HepG2 (cell line): ENCODE data around the gene APOBEC3C. TPM values are rescaled to one million over a fixed set of nuclear protein-coding genes. Genes with fewer than 3 reads are reported as not detected.

Experiments used
- ATAC-seq: fragments of 200-7000 bp; cut with Tn5 transposase; 3 replicates; pipeline ENCODE4 v1.9.1; 2020; ENCODE audit warnings: mild to moderate bottlenecking, moderate library complexity
- BruUV-seq: library from RNA; stranded (reverse); fragments of 400-500 nt; replicated peaks from 2 replicates; lab custom pipeline; 2021; lab: Mats Ljungman, UMichigan
- CTCF ChIA-PET: fragments of 300-600 bp; formaldehyde crosslinking; extraction: SDS; loops from one replicate; lab custom pipeline; 2021; ENCODE audit warnings: low total read pairs, inconsistent platforms, low intra/inter-chr PET ratio; lab: Yijun Ruan, JAX
- POLR2A ChIA-PET: fragments of 350-600 bp; sonication (Branson Sonifier 250); formaldehyde crosslinking; loops from one replicate; lab custom pipeline; 2020; ENCODE audit warnings: antibody characterized with exemption, inconsistent platforms; lab: Yijun Ruan, JAX
- DNase-seq: peaks from one replicate; pipeline ENCODE4 v3.0.0-alpha.2; 2015; ENCODE audit warnings: low spot score
- FAIRE-seq: peaks from 3 replicates; lab custom pipeline; 2011; peaks lifted over from hg19 to GRCh38; lab: Jason Lieb, UNC
- H2AFZ ChIP-seq: one replicate; pipeline ENCODE4 v1.6.1; 2011; ENCODE audit warnings: low read length, inconsistent platforms
- H3K27ac ChIP-seq: fragments of 300-600 bp; 3 replicates; pipeline ENCODE4 v1.8.0; 2011; ENCODE audit warnings: mixed run types, mild to moderate bottlenecking, mixed read lengths, low read length, inconsistent platforms; ENCODE audit not compliant: insufficient read depth; ENCODE audit errors: extremely low read length
- H3K27me3 ChIP-seq, 2 experiments: fragments of 200-600 bp in 1 of 2; 2 replicates in 1 of 2; 3 replicates in 1 of 2; pipeline versions ENCODE4 v1.6.0 to v1.8.0; 2011; ENCODE audit warnings: low read length in 2 of 2, mild to moderate bottlenecking in 2 of 2, moderate library complexity in 2 of 2, inconsistent platforms in 1 of 2; ENCODE audit not compliant: insufficient read depth in 2 of 2, control insufficient read depth in 1 of 2
- H3K36me3 ChIP-seq, 2 experiments: fragments of 200-600 bp in 1 of 2; replicated peaks in 1 of 2; 2 replicates in 1 of 2; 3 replicates in 1 of 2; pipeline versions ENCODE4 v1.5.1 to v1.8.0; 2011; ENCODE audit warnings: low read length in 2 of 2, inconsistent platforms in 1 of 2; ENCODE audit not compliant: insufficient read depth in 2 of 2, control insufficient read depth in 1 of 2
- H3K4me1 ChIP-seq: 2 replicates; pipeline ENCODE4 v1.5.1; 2012; ENCODE audit warnings: low read length, inconsistent platforms; ENCODE audit not compliant: insufficient read depth
- H3K4me2 ChIP-seq: 2 replicates; pipeline ENCODE4 v1.6.0; 2011; ENCODE audit warnings: low read depth, low read length, inconsistent platforms
- H3K4me3 ChIP-seq, 3 experiments: fragments of 200-600 bp in 1 of 3; sonication (generic), shearing (Covaris generic) in 1 of 3; replicated peaks in 1 of 3; 2 replicates each; pipeline ENCODE4 v1.5.1; 2011 to 2016; ENCODE audit warnings: low read length in 3 of 3, inconsistent platforms in 2 of 3, low read depth in 2 of 3, mild to moderate bottlenecking in 2 of 3, control low read depth in 1 of 3, mixed read lengths in 1 of 3; ENCODE audit not compliant: insufficient read depth in 1 of 3
- H3K79me2 ChIP-seq: one replicate; pipeline ENCODE4 v1.6.1; 2011; ENCODE audit warnings: low read length, inconsistent platforms; ENCODE audit not compliant: insufficient read depth
- H3K9ac ChIP-seq: 2 replicates; pipeline ENCODE4 v1.6.0; 2011; ENCODE audit warnings: mild to moderate bottlenecking, low read depth, low read length, inconsistent platforms; ENCODE audit not compliant: insufficient read depth
- H3K9me3 ChIP-seq: 2 replicates; pipeline ENCODE4 v1.5.1; 2012; ENCODE audit warnings: mild to moderate bottlenecking, low read length
- H4K20me1 ChIP-seq: 2 replicates; pipeline ENCODE4 v1.6.0; 2011; ENCODE audit warnings: inconsistent platforms, mild to moderate bottlenecking, low read length, moderate library complexity; ENCODE audit not compliant: insufficient read depth
- GABPA ChIP-seq, 2 experiments: IDR thresholded peaks; 2 replicates each; pipeline ENCODE4 v1.6.1; 2011 to 2016; ENCODE audit warnings: low read depth in 2 of 2, low read length in 1 of 2, missing biosample characterization in 1 of 2, missing genetic modification characterization in 1 of 2
- HNRNPLL ChIP-seq: fragments of 200-400 bp; formaldehyde crosslinking; IDR thresholded peaks from 2 replicates; pipeline ENCODE4 v1.6.1; 2017; ENCODE audit warnings: mild to moderate bottlenecking, low read depth, low read length; ENCODE audit not compliant: poor library complexity, severe bottlenecking
- HNRNPUL1 ChIP-seq: fragments of 200-400 bp; formaldehyde crosslinking; IDR thresholded peaks from 2 replicates; pipeline ENCODE4 v1.6.1; 2017; ENCODE audit warnings: low read depth, mild to moderate bottlenecking, low read length, moderate library complexity
- MED1 ChIP-seq: sonication (generic); formaldehyde crosslinking; IDR thresholded peaks from 2 replicates; pipeline ENCODE4 v1.4.0; 2020; ENCODE audit warnings: missing genetic modification reagents
- POLR2AphosphoS2 ChIP-seq: IDR thresholded peaks from 2 replicates; pipeline ENCODE4 v1.6.1; 2011; ENCODE audit warnings: low read depth, low read length, improper control_type of control experiment
- RBFOX2 ChIP-seq: fragments of 200-400 bp; formaldehyde crosslinking; IDR thresholded peaks from 2 replicates; pipeline ENCODE4 v1.6.1; 2017; ENCODE audit warnings: low read depth, mild to moderate bottlenecking, low read length
- RCOR2 ChIP-seq: IDR thresholded peaks from 2 replicates; pipeline ENCODE4 v1.6.1; 2016; ENCODE audit warnings: missing biosample characterization, missing genetic modification reagents
- SRSF4 ChIP-seq: fragments of 200-400 bp; formaldehyde crosslinking; IDR thresholded peaks from one replicate; pipeline ENCODE4 v1.6.1; 2018; ENCODE audit warnings: mild to moderate bottlenecking, low read depth, low read length, moderate library complexity; ENCODE audit not compliant: poor library complexity, severe bottlenecking
- ZNF260 ChIP-seq: sonication (generic); formaldehyde crosslinking; IDR thresholded peaks from 2 replicates; pipeline ENCODE4 v1.4.0; 2020; ENCODE audit warnings: missing genetic modification reagents, low read depth, mild to moderate bottlenecking, borderline replicate concordance
- ZNF816 ChIP-seq: sonication (generic); formaldehyde crosslinking; IDR thresholded peaks from 2 replicates; pipeline ENCODE4 v1.8.0; 2022; ENCODE audit warnings: missing genetic modification reagents, mild to moderate bottlenecking, borderline replicate concordance
- WGBS: methylation state at CpG from one replicate; pipeline ENCODE4 v1.1.6; 2017; ENCODE audit warnings: low lambda C conversion rate; 5-methylcytosine and 5-hydroxymethylcytosine counted together
- in situ Hi-C: cut with HindIII; loops from 2 replicates; pipeline ENCODE4 v1.10.0; 2017; ENCODE audit warnings: low pct_unique_long_range_greater_than_20kb; ENCODE audit not compliant: extremely low pct_ligation_motif_present
- intact Hi-C: fragments of 100-400 bp; cut with micrococcal nuclease; formaldehyde crosslinking; loops from one replicate; pipeline ENCODE4 v1.10.0; 2022; ENCODE audit not compliant: unreplicated experiment
- polyA plus RNA-seq, 8 experiments: library from polyadenylated mRNA; depleted of rRNA in 3 of 8; stranded (reverse) in 7 of 8; unstranded in 1 of 8; fragments of >200 nt; fragmentation: Illumina TruSeq in 4 of 8; extraction: Trizol in 4 of 8; gene quantifications; 2 replicates each; pipeline versions ENCODE4 v1.2.1 to v1.2.3, GENCODE V29; 2011 to 2016; ENCODE audit warnings: low read depth in 4 of 8, missing spikeins in 1 of 8, mixed read lengths in 1 of 8; ENCODE audit not compliant: insufficient read depth in 1 of 8
- total RNA-seq, 5 experiments: library from RNA; depleted of rRNA; stranded (reverse); fragments of >200 nt; fragmentation: Illumina TruSeq; extraction: Trizol; gene quantifications; 2 replicates each; pipeline ENCODE4 v1.2.3, GENCODE V29; 2016; ENCODE audit warnings: low read depth in 1 of 5
- TF ChIP-seq, protein P1 (sequence below): sonication (generic); formaldehyde crosslinking; conservative IDR thresholded peaks from 2 replicates; pipeline ENCODE4 v1.5.0; 2020; ENCODE audit warnings: missing genetic modification reagents
- TF ChIP-seq, protein P2 (sequence below): sonication (generic); formaldehyde crosslinking; IDR thresholded peaks from 2 replicates; pipeline ENCODE4 v1.4.0; 2020; ENCODE audit warnings: low read depth, mild to moderate bottlenecking, missing genetic modification reagents

The APOBEC3C gene
- total and polyA plus RNA-seq, 2 of the 13 experiments (the other 11 are each of a cell fraction or from before 2014, with no cell fraction given) = 8.9 to 27.6 TPM

DNA sequence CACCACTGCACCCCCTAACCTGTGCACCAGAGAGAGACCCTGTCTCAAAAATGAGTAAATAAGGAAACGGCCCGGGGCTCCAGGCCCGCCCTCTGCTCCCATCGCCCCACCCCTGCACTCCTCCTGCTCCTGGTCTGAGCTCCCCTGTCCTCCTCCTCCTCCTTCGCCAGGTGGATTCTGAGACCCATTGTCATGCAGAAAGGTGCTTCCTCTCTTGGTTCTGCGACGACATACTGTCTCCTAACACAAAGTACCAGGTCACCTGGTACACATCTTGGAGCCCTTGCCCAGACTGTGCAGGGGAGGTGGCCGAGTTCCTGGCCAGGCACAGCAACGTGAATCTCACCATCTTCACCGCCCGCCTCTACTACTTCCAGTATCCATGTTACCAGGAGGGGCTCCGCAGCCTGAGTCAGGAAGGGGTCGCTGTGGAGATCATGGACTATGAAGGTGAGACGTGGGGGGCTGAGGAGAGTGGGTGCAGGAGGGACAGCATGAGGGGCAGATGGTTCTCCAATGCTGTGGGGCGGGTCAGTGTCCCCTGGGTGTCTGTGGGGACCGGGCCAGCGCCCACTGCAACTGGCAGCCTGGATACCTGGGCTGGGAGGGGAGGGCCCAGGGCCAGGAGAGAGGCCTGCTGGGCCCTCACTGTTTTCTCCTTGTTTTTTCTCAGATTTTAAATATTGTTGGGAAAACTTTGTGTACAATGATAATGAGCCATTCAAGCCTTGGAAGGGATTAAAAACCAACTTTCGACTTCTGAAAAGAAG, 3.7 kb downstream of the APOBEC3C start:
- no TSS peak for BruUV-seq
- intact Hi-C loops = no loop called here
- peaks cover 42% of the 10 kb centered on the region for H3K4me1 ChIP-seq
- WGBS = 95% methylated on average over 18 of the region's 18 CpGs
- ChIA-PET POLR2A (no interaction called here), CTCF (no interaction called here)
- FAIRE-seq (no peak), ATAC-seq (no peak), DNase-seq (no peak)
- H3K79me2 ChIP-seq = no peaks in the 10 kb centered on the region
- H3K4me3 ChIP-seq = no peak overlapping the region
- no peaks in the 10 kb centered on the region for H4K20me1 ChIP-seq
- no peak overlapping the region for H3K27ac ChIP-seq
- no peak overlapping the region for H2AFZ ChIP-seq
- H3K9ac ChIP-seq = no peak overlapping the region
- no peaks in the 10 kb centered on the region for H3K9me3 ChIP-seq
- no peak overlapping the region for H3K4me2 ChIP-seq
- in situ Hi-C loops = no loop called here
- H3K27me3 ChIP-seq = no peaks in the 10 kb centered on the region; a peak in 2 of 5 replicates
- H3K36me3 ChIP-seq = no peaks in the 10 kb centered on the region
- no peak for TF ChIP-seq MED1 (CRISPR knock-in tag)
- TF ChIP-seq HNRNPUL1 = no peak
- TF ChIP-seq ZNF260 (CRISPR knock-in tag) = no peak
- TF ChIP-seq ZNF816 (CRISPR knock-in tag) = no peak
- no peak for TF ChIP-seq SRSF4
- TF ChIP-seq HNRNPLL = no peak
- TF ChIP-seq RBFOX2 = no peak
- TF ChIP-seq, protein P1, sequence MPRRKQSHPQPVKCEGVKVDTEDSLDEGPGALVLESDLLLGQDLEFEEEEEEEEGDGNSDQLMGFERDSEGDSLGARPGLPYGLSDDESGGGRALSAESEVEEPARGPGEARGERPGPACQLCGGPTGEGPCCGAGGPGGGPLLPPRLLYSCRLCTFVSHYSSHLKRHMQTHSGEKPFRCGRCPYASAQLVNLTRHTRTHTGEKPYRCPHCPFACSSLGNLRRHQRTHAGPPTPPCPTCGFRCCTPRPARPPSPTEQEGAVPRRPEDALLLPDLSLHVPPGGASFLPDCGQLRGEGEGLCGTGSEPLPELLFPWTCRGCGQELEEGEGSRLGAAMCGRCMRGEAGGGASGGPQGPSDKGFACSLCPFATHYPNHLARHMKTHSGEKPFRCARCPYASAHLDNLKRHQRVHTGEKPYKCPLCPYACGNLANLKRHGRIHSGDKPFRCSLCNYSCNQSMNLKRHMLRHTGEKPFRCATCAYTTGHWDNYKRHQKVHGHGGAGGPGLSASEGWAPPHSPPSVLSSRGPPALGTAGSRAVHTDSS (CRISPR knock-in tag) = no peak
- TF ChIP-seq POLR2AphosphoS2 = no peak
- TF ChIP-seq GABPA (IDR thresholded peaks at IDR 0.05; ENCODE audit: low read depth, low read length) = no peak
- no peak for TF ChIP-seq GABPA (CRISPR knock-in tag; IDR thresholded peaks at IDR 0.05; ENCODE audit: low read depth)
- TF ChIP-seq, protein P2, sequence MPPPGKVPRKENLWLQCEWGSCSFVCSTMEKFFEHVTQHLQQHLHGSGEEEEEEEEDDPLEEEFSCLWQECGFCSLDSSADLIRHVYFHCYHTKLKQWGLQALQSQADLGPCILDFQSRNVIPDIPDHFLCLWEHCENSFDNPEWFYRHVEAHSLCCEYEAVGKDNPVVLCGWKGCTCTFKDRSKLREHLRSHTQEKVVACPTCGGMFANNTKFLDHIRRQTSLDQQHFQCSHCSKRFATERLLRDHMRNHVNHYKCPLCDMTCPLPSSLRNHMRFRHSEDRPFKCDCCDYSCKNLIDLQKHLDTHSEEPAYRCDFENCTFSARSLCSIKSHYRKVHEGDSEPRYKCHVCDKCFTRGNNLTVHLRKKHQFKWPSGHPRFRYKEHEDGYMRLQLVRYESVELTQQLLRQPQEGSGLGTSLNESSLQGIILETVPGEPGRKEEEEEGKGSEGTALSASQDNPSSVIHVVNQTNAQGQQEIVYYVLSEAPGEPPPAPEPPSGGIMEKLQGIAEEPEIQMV (CRISPR knock-in tag) = no peak
- TF ChIP-seq RCOR2 (CRISPR knock-in tag) = no peak
